Mucosa of descending colon (tissue), 3 donors: ENCODE data around the gene FAM227B. TPM values are rescaled to one million over a fixed set of nuclear protein-coding genes. Genes with fewer than 3 reads are reported as not detected.
A peak's percentile ranks its signal among the peaks of the same experiment; 100 is the strongest.

ENCODE experiments used
- ATAC-seq: fragments of 200-7000 bp; cut with Tn5 transposase; one replicate; pipeline ENCODE4 v1.9.1; 2020; ENCODE audit warnings: mild to moderate bottlenecking, moderate library complexity
- DNase-seq, 3 donors: peaks; one replicate each; pipeline ENCODE4 v3.0.0-alpha.2; 2020
- H3K36me3 ChIP-seq: fragments of 200-600 bp; one replicate; pipeline ENCODE4 v1.8.0; 2021; ENCODE audit warnings: low read depth, mild to moderate bottlenecking
- H3K4me1 ChIP-seq: fragments of 200-600 bp; one replicate; pipeline ENCODE4 v1.8.0; 2021; ENCODE audit warnings: low read depth, mild to moderate bottlenecking
- H3K4me3 ChIP-seq: fragments of 200-600 bp; one replicate; pipeline ENCODE4 v1.8.0; 2021; ENCODE audit warnings: mild to moderate bottlenecking
- H3K9me3 ChIP-seq: fragments of 200-600 bp; one replicate; pipeline ENCODE4 v1.8.0; 2021; ENCODE audit warnings: mild to moderate bottlenecking
- CTCF ChIP-seq: fragments of 200-600 bp; IDR thresholded peaks from one replicate; pipeline ENCODE4 v1.8.0; 2022; ENCODE audit warnings: antibody characterized with exemption, mild to moderate bottlenecking
- intact Hi-C, 2 donors: fragments of 100-400 bp; cut with DNase I in 1 of 2; cut with micrococcal nuclease in 1 of 2; formaldehyde crosslinking; loops; one replicate each; pipeline versions ENCODE4 v1.11.0 to v1.11.1; 2022; cut with DNase I, micrococcal nuclease
- total RNA-seq, 3 donors: library from RNA; stranded (reverse); fragmentation: NEBNext Ultra II Directional in 2 of 3; extraction: Animal tissue kit (Norgen Biotek cat#: 25700) in 2 of 3; gene quantifications; one replicate each; pipeline versions ENCODE4 v1.2.1 to v1.2.4, GENCODE V29; 2021 to 2023
- donor health status: DM: no; HTN: no; CAD: no; lungs with moderate emphysema.
- donor health status: DM: no; HTN: no; CAD: no.
- donor health status: DM: no; HTN: yes; CAD: no.

Gene FAM227B
- total RNA-seq, 3 donors from 2014 or later: 2.2 to 7.6 (median 3.6) TPM

GRCh38 chr15:49315391-49315823 is 305.2 kb downstream of the FAM227B start:
- DNase-seq (no peak), ATAC-seq (no peak)
- no peak for TF ChIP-seq CTCF
- no peak overlapping the region for H3K4me3 ChIP-seq
- intact Hi-C loops: no loop called here
- H3K36me3 ChIP-seq: no peaks in the 10 kb centered on the region
- H3K4me1 ChIP-seq: no peaks in the 10 kb centered on the region
- H3K9me3 ChIP-seq: no peaks in the 10 kb centered on the region

- DNase-seq: peak in 1 of 3 donors; percentile 9
- TF ChIP-seq CTCF: no peak
- Histone ChIP-seq H3K4me1 (no peaks in the 10 kb centered on the region), H3K36me3 (no peaks in the 10 kb centered on the region), H3K4me3 (no peak overlapping the region), H3K9me3 (no peaks in the 10 kb centered on the region)
- no peak for ATAC-seq
- intact Hi-C loops: no loop called here
Observed at GRCh38 chr15:49314716-49315115, 305.9 kb downstream of the FAM227B start.

- DNase-seq (no peak), ATAC-seq (no peak)
- Histone ChIP-seq H3K4me3 (no peak overlapping the region), H3K9me3 (no peaks in the 10 kb centered on the region), H3K36me3 (no peaks in the 10 kb centered on the region), H3K4me1 (no peaks in the 10 kb centered on the region)
- intact Hi-C loops: no loop called here
- no peak for TF ChIP-seq CTCF
Observed at GRCh38 chr15:49313650-49314049, 307.0 kb downstream of the FAM227B start.

GRCh38 chr15:49309889-49310288 is 310.7 kb downstream of the FAM227B start:
- no peaks in the 10 kb centered on the region for H3K4me1 ChIP-seq
- no peaks in the 10 kb centered on the region for H3K9me3 ChIP-seq
- no peak for DNase-seq
- no peaks in the 10 kb centered on the region for H3K36me3 ChIP-seq
- no peak overlapping the region for H3K4me3 ChIP-seq
- ATAC-seq: no peak
- TF ChIP-seq CTCF: no peak
- intact Hi-C loops: no loop called here

- ATAC-seq (no peak), DNase-seq (no peak)
- no peaks in the 10 kb centered on the region for H3K9me3 ChIP-seq
- intact Hi-C loops: no loop called here
- H3K4me1 ChIP-seq: no peaks in the 10 kb centered on the region
- H3K36me3 ChIP-seq: no peaks in the 10 kb centered on the region
- H3K4me3 ChIP-seq: no peak overlapping the region
- TF ChIP-seq CTCF: no peak
Observed at GRCh38 chr15:49308686-49309085, 311.9 kb downstream of the FAM227B start.

- Histone ChIP-seq H3K4me3 (no peak overlapping the region), H3K36me3 (no peaks in the 10 kb centered on the region), H3K4me1 (no peaks in the 10 kb centered on the region), H3K9me3 (no peaks in the 10 kb centered on the region)
- intact Hi-C loops: no loop called here
- no peak for TF ChIP-seq CTCF
- no peak for ATAC-seq
- no peak for DNase-seq
Observed at GRCh38 chr15:49306551-49306950, 314.1 kb downstream of the FAM227B start.
